Spleen (tissue), 7 donors: ENCODE data around the gene RAB10.

Experiments used
- CTCF ChIP-seq, 11 experiments: fragments of 200-600 bp in 7 of 11; fragments of 450-650 bp in 4 of 11; sonication (generic) in 4 of 11; IDR thresholded peaks in 8 of 11; conservative IDR thresholded peaks in 3 of 11; 1 replicate in 7 of 11; 2 replicates in 4 of 11; pipeline versions ENCODE4 v1.4.0 to v1.8.0; 2016 to 2021; ENCODE audit warnings: antibody characterized with exemption in 11 of 11, inconsistent platforms in 4 of 11, mild to moderate bottlenecking in 1 of 11
- POLR2A ChIP-seq, 3 donors: fragments of 450-650 bp; IDR thresholded peaks; one replicate each; pipeline ENCODE4 v1.5.1; 2017; ENCODE audit warnings: antibody characterized with exemption in 3 of 3, mild to moderate bottlenecking in 1 of 3
- POLR2AphosphoS5 ChIP-seq, 3 donors: sonication (generic); formaldehyde crosslinking; IDR thresholded peaks; one replicate each; pipeline ENCODE4 v1.5.1; 2017; ENCODE audit warnings: antibody characterized with exemption in 3 of 3
- donor health status: DM: no; HTN: no; CAD: no; lungs with moderate emphysema.
- donor health status: DM: no; HTN: no; CAD: no.
- donor health status: DM: no; HTN: no; CAD: no.

DNA sequence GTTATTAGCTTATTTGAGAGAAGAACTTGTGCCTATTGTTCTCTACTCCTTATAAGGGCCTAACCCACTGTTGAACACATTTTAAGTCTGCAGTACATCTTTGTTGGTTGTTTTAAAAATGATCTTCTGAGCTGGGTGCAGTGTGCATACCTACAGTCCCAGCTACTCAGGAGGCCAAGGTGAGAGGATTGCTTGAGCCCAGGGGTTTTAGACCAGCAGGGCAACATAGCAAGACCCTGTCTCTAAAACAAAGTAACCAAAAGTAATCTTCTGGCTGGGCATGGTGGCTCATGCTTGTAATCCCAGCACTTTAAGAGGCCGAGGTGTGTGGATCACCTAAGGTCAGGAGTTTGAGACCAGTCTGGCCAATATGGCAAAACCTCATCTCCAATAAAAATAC lies 25.8 kb upstream of the RAB10 start:
- TF ChIP-seq POLR2AphosphoS5 (IDR thresholded peaks at IDR 0.05): no peak
- TF ChIP-seq POLR2A (IDR thresholded peaks at IDR 0.05): no peak
- no peak for TF ChIP-seq CTCF (IDR thresholded peaks at IDR 0.05 in 8 of 11, conservative IDR thresholded peaks at IDR 0.05 in 3 of 11)
